ENCODE data around the gene LRRC8B. TPM values are rescaled to one million over a fixed set of nuclear protein-coding genes. Genes with fewer than 3 reads are reported as not detected.

Gene LRRC8B
- total and polyA plus RNA-seq, 2 of the 13 experiments (the other 11 are each of a cell fraction or from before 2014, with no cell fraction given) = 4.9 to 7.6 TPM

GRCh38 chr1:89499320-89499719, 25.3 kb upstream of the LRRC8B start:
- ATAC-seq (no peak), DNase-seq (ENCODE audit: low spot score) (no peak), FAIRE-seq (no peak)
- Histone ChIP-seq H3K79me2 (ENCODE audit: insufficient read depth, low read length) (no peaks in the 10 kb centered on the region), H4K20me1 (ENCODE audit: insufficient read depth, low read length) (no peaks in the 10 kb centered on the region), H3K4me1 (ENCODE audit: insufficient read depth, low read length) (no peaks in the 10 kb centered on the region), H3K9ac (ENCODE audit: insufficient read depth, low read depth, low read length) (no peak overlapping the region), H3K4me3 (replicated peaks in 1 of 3; ENCODE audit: insufficient read depth in 1 of 3, low read depth in 2 of 3, low read length in 3 of 3) (no peak overlapping the region), H3K4me2 (ENCODE audit: low read depth, low read length) (no peak overlapping the region), H3K36me3 (replicated peaks in 1 of 2; ENCODE audit: control insufficient read depth in 1 of 2, insufficient read depth in 2 of 2, low read length in 2 of 2) (no peaks in the 10 kb centered on the region), H3K27ac (ENCODE audit: extremely low read length, insufficient read depth, low read length) (no peak overlapping the region), H3K27me3 (ENCODE audit: control insufficient read depth in 1 of 2, insufficient read depth in 2 of 2, low read length in 2 of 2) (peaks cover 0 to 8% of the 10 kb centered on the region in 2 experiments; a peak in 2 of 5 replicates), H2AFZ (ENCODE audit: low read length) (no peak overlapping the region), H3K9me3 (ENCODE audit: low read length) (no peaks in the 10 kb centered on the region)
- in situ Hi-C loops (cut with HindIII; ENCODE audit: extremely low pct_ligation_motif_present, low pct_unique_long_range_greater_than_20kb) = no loop called here
- intact Hi-C loops (cut with micrococcal nuclease; ENCODE audit: unreplicated experiment) = no loop called here
- ChIA-PET CTCF (ENCODE audit: low intra/inter-chr PET ratio, low total read pairs) (no interaction called here), POLR2A (no interaction called here)
- TF ChIP-seq, protein P1, sequence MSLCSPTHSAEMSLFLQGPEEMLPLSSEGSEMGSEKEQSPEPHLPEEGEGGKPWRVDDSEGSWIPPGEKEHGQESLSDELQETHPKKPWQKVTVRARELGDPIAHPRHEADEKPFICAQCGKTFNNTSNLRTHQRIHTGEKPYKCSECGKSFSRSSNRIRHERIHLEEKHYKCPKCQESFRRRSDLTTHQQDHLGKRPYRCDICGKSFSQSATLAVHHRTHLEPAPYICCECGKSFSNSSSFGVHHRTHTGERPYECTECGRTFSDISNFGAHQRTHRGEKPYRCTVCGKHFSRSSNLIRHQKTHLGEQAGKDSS (CRISPR knock-in tag; IDR thresholded peaks at IDR 0.05; ENCODE audit: borderline replicate concordance, low read depth) = no peak
- TF ChIP-seq KLF9 (CRISPR knock-in tag; IDR thresholded peaks at IDR 0.05; ENCODE audit: low read depth) = no peak
- TF ChIP-seq JUNB (CRISPR knock-in tag; IDR thresholded peaks at IDR 0.05; ENCODE audit: borderline replicate concordance) = no peak
- no peak for TF ChIP-seq TOPORS (CRISPR knock-in tag; IDR thresholded peaks at IDR 0.05)
- TF ChIP-seq ATF4 (CRISPR knock-in tag; IDR thresholded peaks at IDR 0.05) = no peak
- no peak for TF ChIP-seq KDM4B (CRISPR knock-in tag; IDR thresholded peaks at IDR 0.05)
- TF ChIP-seq IKZF5 (CRISPR knock-in tag; IDR thresholded peaks at IDR 0.05) = no peak
- no peak for TF ChIP-seq IKZF4 (CRISPR knock-in tag; IDR thresholded peaks at IDR 0.05; ENCODE audit: borderline replicate concordance, low read depth, not compliant biosample characterization)
- TF ChIP-seq MYPOP (CRISPR knock-in tag; IDR thresholded peaks at IDR 0.05) = no peak
- TF ChIP-seq ZNF574 (CRISPR knock-in tag; IDR thresholded peaks at IDR 0.05) = no peak
- TF ChIP-seq ZNF615 (CRISPR knock-in tag; IDR thresholded peaks at IDR 0.05; ENCODE audit: borderline replicate concordance) = no peak
- TF ChIP-seq CBX2 (IDR thresholded peaks at IDR 0.05; ENCODE audit: low read depth, low read length) = no peak
- no peak for TF ChIP-seq CBX2 (CRISPR knock-in tag; IDR thresholded peaks at IDR 0.05; ENCODE audit: low read depth)
- no peak for TF ChIP-seq ZNF251 (CRISPR knock-in tag; IDR thresholded peaks at IDR 0.05)
- TF ChIP-seq ZBTB2 (CRISPR knock-in tag; IDR thresholded peaks at IDR 0.05; ENCODE audit: low read depth) = no peak
- TF ChIP-seq CENPT (CRISPR knock-in tag; IDR thresholded peaks at IDR 0.05; ENCODE audit: low read depth) = no peak
- no TSS peak for BruUV-seq (replicated peaks)
- WGBS (ENCODE audit: low lambda C conversion rate) = 25% methylated on average over 6 of the region's 6 CpGs
